OCI-LY1 (cell line): Measurements from ENCODE around the gene SLC32A1.

Experiments
- H2AFZ ChIP-seq: fragments of 200-600 bp; sonication (generic), shearing (Covaris generic); 2 replicates; pipeline ENCODE4 v1.6.0; 2014; ENCODE audit warnings: antibody characterized with exemption, mild to moderate bottlenecking, low read length
- H3F3A ChIP-seq: fragments of 200-600 bp; sonication (generic), shearing (Covaris generic); 2 replicates; pipeline ENCODE4 v1.6.0; 2014; ENCODE audit warnings: mild to moderate bottlenecking, antibody characterized with exemption, low read length, moderate library complexity; ENCODE audit not compliant: insufficient read depth
- H3K27ac ChIP-seq: fragments of 200-600 bp; sonication (generic); 2 replicates; pipeline ENCODE4 v1.5.1; 2014; ENCODE audit warnings: low read length, mixed run types, mild to moderate bottlenecking, low read depth; ENCODE audit not compliant: poor library complexity, severe bottlenecking
- H3K27me3 ChIP-seq: fragments of 200-600 bp; sonication (generic); 2 replicates; pipeline ENCODE4 v1.6.0; 2014; ENCODE audit warnings: antibody characterized with exemption, mild to moderate bottlenecking, low read length, moderate library complexity; ENCODE audit not compliant: insufficient read depth
- H3K36me3 ChIP-seq: fragments of 200-600 bp; sonication (generic); 2 replicates; pipeline ENCODE4 v1.6.1; 2014; ENCODE audit warnings: mild to moderate bottlenecking, antibody characterized with exemption, low read length, moderate library complexity, mixed read lengths; ENCODE audit not compliant: insufficient read depth
- H3K4me1 ChIP-seq: fragments of 200-600 bp; sonication (generic); 2 replicates; pipeline ENCODE4 v1.5.1; 2014; ENCODE audit warnings: mild to moderate bottlenecking, low read length, moderate library complexity; ENCODE audit not compliant: insufficient read depth, severe bottlenecking
- H3K4me2 ChIP-seq: fragments of 200-600 bp; sonication (generic), shearing (Covaris generic); 2 replicates; pipeline ENCODE4 v1.6.1; 2014; ENCODE audit warnings: low read length
- H3K4me3 ChIP-seq: fragments of 200-600 bp; sonication (generic); 2 replicates; pipeline ENCODE4 v1.5.1; 2014; ENCODE audit warnings: low read length, low read depth, mild to moderate bottlenecking, mixed read lengths; ENCODE audit not compliant: poor library complexity, severe bottlenecking
- H3K79me2 ChIP-seq: fragments of 200-600 bp; shearing (Covaris generic); 2 replicates; pipeline ENCODE4 v1.6.1; 2016; ENCODE audit warnings: mixed run types, low read length, mixed read lengths; ENCODE audit not compliant: insufficient read depth
- H3K9ac ChIP-seq: fragments of 200-600 bp; sonication (generic), shearing (Covaris generic); 2 replicates; pipeline ENCODE4 v1.6.1; 2014; ENCODE audit warnings: mild to moderate bottlenecking, low read length, mixed read lengths
- H3K9me2 ChIP-seq: fragments of 200-600 bp; sonication (generic), shearing (Covaris generic); 2 replicates; pipeline ENCODE4 v1.6.1; 2014; ENCODE audit warnings: low read depth, mild to moderate bottlenecking, low read length, mixed read lengths
- H3K9me3 ChIP-seq: fragments of 200-600 bp; shearing (Covaris generic); 2 replicates; pipeline ENCODE4 v1.6.1; 2014; ENCODE audit warnings: low read length, mixed read lengths
- H4K20me1 ChIP-seq: fragments of 200-600 bp; sonication (generic), shearing (Covaris generic); 2 replicates; pipeline ENCODE4 v1.6.0; 2016; ENCODE audit warnings: mild to moderate bottlenecking, low read length; ENCODE audit not compliant: insufficient read depth
- CTCF ChIP-seq: fragments of 200-600 bp; sonication (generic), shearing (Covaris generic); IDR thresholded peaks from 2 replicates; pipeline ENCODE4 v1.5.1; 2017; ENCODE audit warnings: mild to moderate bottlenecking, antibody characterized with exemption, low read length, moderate library complexity, mixed read lengths
- EZH2 ChIP-seq: fragments of 200-600 bp; sonication (generic), shearing (Covaris generic); IDR thresholded peaks from 2 replicates; pipeline ENCODE4 v1.8.0; 2017; ENCODE audit warnings: borderline replicate concordance, mixed run types, mild to moderate bottlenecking, antibody characterized with exemption, low read length, moderate library complexity, mixed read lengths

The SLC32A1 gene

GRCh38 chr20:38700141-38700540, 24.1 kb upstream of the SLC32A1 start:
- Histone ChIP-seq H3K4me2 (no peak overlapping the region), H3K27ac (no peak overlapping the region), H3K27me3 (no peaks in the 10 kb centered on the region; the same call in 1 of the 2 replicates), H3K79me2 (no peaks in the 10 kb centered on the region), H3K4me1 (no peaks in the 10 kb centered on the region), H3K4me3 (no peak overlapping the region), H3K9me2 (no peaks in the 10 kb centered on the region), H3K9ac (no peak overlapping the region), H3F3A (no peaks in the 10 kb centered on the region), H2AFZ (no peak overlapping the region), H4K20me1 (no peaks in the 10 kb centered on the region), H3K36me3 (no peaks in the 10 kb centered on the region), H3K9me3 (no peaks in the 10 kb centered on the region)
- TF ChIP-seq EZH2 (no peak), CTCF (no peak)

GRCh38 chr20:38700926-38701325, 23.4 kb upstream of the SLC32A1 start:
- Histone ChIP-seq H3K4me1 (no peaks in the 10 kb centered on the region), H3K27me3 (no peaks in the 10 kb centered on the region; the same call in 1 of the 2 replicates), H3K4me2 (no peak overlapping the region), H3K9me3 (no peaks in the 10 kb centered on the region), H3K79me2 (no peaks in the 10 kb centered on the region), H2AFZ (no peak overlapping the region), H3F3A (no peaks in the 10 kb centered on the region), H3K36me3 (no peaks in the 10 kb centered on the region), H4K20me1 (no peaks in the 10 kb centered on the region), H3K27ac (no peak overlapping the region), H3K4me3 (no peak overlapping the region), H3K9ac (no peak overlapping the region), H3K9me2 (no peaks in the 10 kb centered on the region)
- TF ChIP-seq CTCF (no peak), EZH2 (no peak)

- TF ChIP-seq EZH2: no peak
- TF ChIP-seq CTCF: no peak
- Histone ChIP-seq H3F3A (no peaks in the 10 kb centered on the region), H3K79me2 (no peaks in the 10 kb centered on the region), H3K27me3 (no peaks in the 10 kb centered on the region; the same call in 1 of the 2 replicates), H3K9me2 (no peaks in the 10 kb centered on the region), H3K4me1 (no peaks in the 10 kb centered on the region), H3K27ac (no peak overlapping the region), H3K4me3 (no peak overlapping the region), H2AFZ (no peak overlapping the region), H3K9ac (no peak overlapping the region), H4K20me1 (no peaks in the 10 kb centered on the region), H3K36me3 (no peaks in the 10 kb centered on the region), H3K4me2 (no peak overlapping the region), H3K9me3 (no peaks in the 10 kb centered on the region)
Observed at GRCh38 chr20:38703526-38703925, 20.8 kb upstream of the SLC32A1 start.
